Esophagus (tissue), 2 donors: ENCODE data around the gene RUBCNL. TPM values are rescaled to one million over a fixed set of nuclear protein-coding genes. Genes with fewer than 3 reads are reported as not detected.
"Not testable (repeated sequence)": the region's sequence is repeated elsewhere in the genome, so short reads cannot be mapped to it uniquely, and the experiment has no call there.

Source experiments
- H3K27ac ChIP-seq, 2 donors: one replicate each; pipeline ENCODE4 v1.5.1; 2013; ENCODE audit warnings: low read depth in 2 of 2, mild to moderate bottlenecking in 2 of 2, inconsistent platforms in 1 of 2, low read length in 1 of 2, moderate library complexity in 1 of 2
- H3K27me3 ChIP-seq, 2 donors: one replicate each; pipeline ENCODE4 v1.6.1; 2013; ENCODE audit warnings: low read length in 2 of 2, control low read depth in 1 of 2, mild to moderate bottlenecking in 1 of 2; ENCODE audit not compliant: insufficient read depth in 2 of 2, control insufficient read depth in 1 of 2
- H3K36me3 ChIP-seq, 2 donors: one replicate each; pipeline ENCODE4 v1.6.1; 2013; ENCODE audit warnings: low read length in 1 of 2; ENCODE audit not compliant: control insufficient read depth in 2 of 2, insufficient read depth in 2 of 2
- H3K4me1 ChIP-seq, 2 donors: one replicate each; pipeline ENCODE4 v1.6.1; 2013; ENCODE audit warnings: low read length in 1 of 2; ENCODE audit not compliant: control insufficient read depth in 2 of 2, insufficient read depth in 2 of 2
- H3K4me3 ChIP-seq, 2 donors: one replicate each; pipeline ENCODE4 v1.5.1; 2013; ENCODE audit warnings: low read length in 2 of 2, mild to moderate bottlenecking in 2 of 2, low read depth in 1 of 2, moderate library complexity in 1 of 2
- H3K9me3 ChIP-seq, 2 donors: one replicate each; pipeline ENCODE4 v1.6.1; 2013; ENCODE audit warnings: mild to moderate bottlenecking in 2 of 2, low read depth in 1 of 2, low read length in 1 of 2, moderate library complexity in 1 of 2; ENCODE audit not compliant: control insufficient read depth in 2 of 2, insufficient read depth in 1 of 2
- WGBS, 2 donors: extraction: QIAGEN DNeasy Blood & Tissue Kit; methylation state at CpG; one replicate each; pipeline ENCODE4 v1.1.7; 2013; 5-methylcytosine and 5-hydroxymethylcytosine counted together
- polyA plus RNA-seq, 2 donors: library from polyadenylated mRNA; stranded (reverse); fragments of 200-250 nt; gene quantifications; one replicate each; pipeline ENCODE4 v1.2.3, GENCODE V29; 2013
- donor health status: healthy with polysubstance abuse.
- donor health status: Bipolar disorder and iron deficiency.

Gene RUBCNL
- polyA plus RNA-seq, 2 donors: 0.26 to 0.28 TPM

GRCh38 chr13:46378411-46378810 lies 8.6 kb downstream of the RUBCNL start:
- Histone ChIP-seq H3K4me1 (no peaks in the 10 kb centered on the region), H3K36me3 (no peaks in the 10 kb centered on the region), H3K27ac (no peak overlapping the region), H3K4me3 (no peak overlapping the region), H3K9me3 (no peaks in the 10 kb centered on the region), H3K27me3 (no peaks in the 10 kb centered on the region)
- 81 to 84% methylated on average over 2 of the region's 2 CpGs for WGBS, 2 donors

GRCh38 chr13:46377554-46377953 lies 9.5 kb downstream of the RUBCNL start:
- H3K27ac ChIP-seq: no peak overlapping the region
- 72 to 81% methylated on average over 4 of the region's 4 CpGs for WGBS, 2 donors
- no peaks in the 10 kb centered on the region for H3K9me3 ChIP-seq
- H3K4me1 ChIP-seq: no peaks in the 10 kb centered on the region
- no peaks in the 10 kb centered on the region for H3K27me3 ChIP-seq
- H3K4me3 ChIP-seq: no peak overlapping the region
- no peaks in the 10 kb centered on the region for H3K36me3 ChIP-seq

GRCh38 chr13:46374710-46375109 lies 12.3 kb downstream of the RUBCNL start:
- no peak overlapping the region for H3K27ac ChIP-seq
- no peaks in the 10 kb centered on the region for H3K27me3 ChIP-seq
- H3K9me3 ChIP-seq: no peaks in the 10 kb centered on the region
- H3K4me3 ChIP-seq: no peak overlapping the region
- no peaks in the 10 kb centered on the region for H3K36me3 ChIP-seq
- WGBS, 2 donors: 81 to 83% methylated on average over 2 of the region's 2 CpGs
- no peaks in the 10 kb centered on the region for H3K4me1 ChIP-seq

GRCh38 chr13:46373623-46374022 lies 13.4 kb downstream of the RUBCNL start:
- Histone ChIP-seq H3K4me3 (no peak overlapping the region), H3K9me3 (no peaks in the 10 kb centered on the region), H3K4me1 (no peaks in the 10 kb centered on the region), H3K27me3 (no peaks in the 10 kb centered on the region), H3K27ac (no peak overlapping the region), H3K36me3 (no peaks in the 10 kb centered on the region)
- WGBS, 2 donors: 79 to 83% methylated on average over 1 of the region's 1 CpG

GRCh38 chr13:46372938-46373337 lies 14.1 kb downstream of the RUBCNL start:
- H3K36me3 ChIP-seq, H3K27ac ChIP-seq, H3K4me1 ChIP-seq, H3K4me3 ChIP-seq, H3K9me3 ChIP-seq, H3K27me3 ChIP-seq: not testable (repeated sequence)
- WGBS, 2 donors: 90 to 95% methylated on average over 8 of the region's 8 CpGs

GRCh38 chr13:46372071-46372470 lies 15.0 kb downstream of the RUBCNL start:
- no peak overlapping the region for H3K27ac ChIP-seq
- no peak overlapping the region for H3K4me3 ChIP-seq
- H3K36me3 ChIP-seq: no peaks in the 10 kb centered on the region
- no peaks in the 10 kb centered on the region for H3K27me3 ChIP-seq
- no peaks in the 10 kb centered on the region for H3K9me3 ChIP-seq
- H3K4me1 ChIP-seq: no peaks in the 10 kb centered on the region
- WGBS, 2 donors: 86 to 87% methylated on average over 9 of the region's 9 CpGs

- no peak overlapping the region for H3K27ac ChIP-seq
- H3K4me1 ChIP-seq: no peaks in the 10 kb centered on the region
- no peaks in the 10 kb centered on the region for H3K27me3 ChIP-seq
- WGBS, 2 donors: 51 to 60% methylated on average over 4 of the region's 4 CpGs
- no peaks in the 10 kb centered on the region for H3K36me3 ChIP-seq
- no peaks in the 10 kb centered on the region for H3K9me3 ChIP-seq
- H3K4me3 ChIP-seq: no peak overlapping the region
These were observed 17.4 kb downstream of the RUBCNL start for GRCh38 chr13:46369506-46370277.

GRCh38 chr13:46367617-46368327 lies 19.3 kb downstream of the RUBCNL start:
- H3K27me3 ChIP-seq: no peaks in the 10 kb centered on the region
- 78% methylated on average over 3 of the region's 3 CpGs for WGBS, 2 donors

GRCh38 chr13:46361276-46361934 lies 25.6 kb downstream of the RUBCNL start:
- Histone ChIP-seq H3K27me3 (no peaks in the 10 kb centered on the region), H3K4me1 (no peaks in the 10 kb centered on the region), H3K27ac (no peak overlapping the region), H3K36me3 (no peaks in the 10 kb centered on the region), H3K4me3 (no peak overlapping the region), H3K9me3 (no peaks in the 10 kb centered on the region)
- 74 to 75% methylated on average over 7 of the region's 7 CpGs for WGBS, 2 donors

More at GRCh38 chr13:46367617-46368327, 19.3 kb downstream of the RUBCNL start:
- Histone ChIP-seq H3K4me1 (no peaks in the 10 kb centered on the region), H3K9me3 (no peaks in the 10 kb centered on the region), H3K4me3 (no peak overlapping the region), H3K27ac (no peak overlapping the region), H3K36me3 (no peaks in the 10 kb centered on the region)
